KMS-11 (cell line): ENCODE data around the gene SERPINB10.

Experiments used
- H2AFZ ChIP-seq: fragments of 200-600 bp; sonication (generic); 2 replicates; pipeline ENCODE4 v1.6.1; 2016; ENCODE audit warnings: antibody characterized with exemption, mixed run types, low read depth
- H3K27ac ChIP-seq: fragments of 200-600 bp; sonication (generic); 2 replicates; pipeline ENCODE4 v1.6.1; 2016; ENCODE audit warnings: mild to moderate bottlenecking, mixed run types
- H3K27me3 ChIP-seq: fragments of 200-600 bp; sonication (generic); 2 replicates; pipeline ENCODE4 v1.6.1; 2017; ENCODE audit warnings: mild to moderate bottlenecking, low read depth, mixed run types, moderate library complexity; ENCODE audit not compliant: insufficient read depth
- H3K36me3 ChIP-seq: fragments of 200-600 bp; sonication (generic); 2 replicates; pipeline ENCODE4 v1.6.1; 2017; ENCODE audit warnings: mild to moderate bottlenecking, mixed run types; ENCODE audit not compliant: insufficient read depth
- H3K4me1 ChIP-seq: fragments of 200-600 bp; sonication (generic); 2 replicates; pipeline ENCODE4 v1.6.1; 2016; ENCODE audit warnings: mild to moderate bottlenecking, low read depth, mixed run types; ENCODE audit not compliant: poor library complexity, severe bottlenecking
- H3K4me2 ChIP-seq: fragments of 200-600 bp; sonication (generic); 2 replicates; pipeline ENCODE4 v1.7.0; 2016; ENCODE audit warnings: mild to moderate bottlenecking, mixed run types
- H3K4me3 ChIP-seq: fragments of 200-600 bp; sonication (generic); IDR thresholded peaks from 2 replicates; pipeline ENCODE4 v1.6.1; 2017; ENCODE audit warnings: low read depth, low read length, mixed read lengths; ENCODE audit not compliant: insufficient read depth
- H3K79me2 ChIP-seq: fragments of 200-600 bp; sonication (generic); 2 replicates; pipeline ENCODE4 v1.6.1; 2016; ENCODE audit warnings: low read depth, mixed run types; ENCODE audit not compliant: insufficient read depth
- H3K9ac ChIP-seq: fragments of 200-600 bp; sonication (generic); 2 replicates; pipeline ENCODE4 v1.6.1; 2016; ENCODE audit warnings: mild to moderate bottlenecking, mixed run types
- H4K20me1 ChIP-seq: fragments of 200-600 bp; sonication (generic); 2 replicates; pipeline ENCODE4 v1.6.1; 2016; ENCODE audit warnings: mild to moderate bottlenecking, mixed run types; ENCODE audit not compliant: insufficient read depth
- CTCF ChIP-seq: fragments of 200-600 bp; sonication (generic); conservative IDR thresholded peaks from 2 replicates; pipeline ENCODE4 v1.6.1; 2017; ENCODE audit warnings: low read depth, mild to moderate bottlenecking, antibody characterized with exemption, low read length, moderate library complexity, mixed read lengths

The SERPINB10 gene

GRCh38 chr18:63906056-63906455 is 1.7 kb upstream of the SERPINB10 start:
- no peaks in the 10 kb centered on the region for H3K79me2 ChIP-seq
- no peaks in the 10 kb centered on the region for H3K4me1 ChIP-seq
- H4K20me1 ChIP-seq = no peaks in the 10 kb centered on the region
- no peak overlapping the region for H3K9ac ChIP-seq
- no peaks in the 10 kb centered on the region for H3K27me3 ChIP-seq
- no peak overlapping the region for H2AFZ ChIP-seq
- no peak overlapping the region for H3K4me3 ChIP-seq
- no peak overlapping the region for H3K27ac ChIP-seq
- no peaks in the 10 kb centered on the region for H3K36me3 ChIP-seq
- no peak for TF ChIP-seq CTCF
- no peak overlapping the region for H3K4me2 ChIP-seq

- Histone ChIP-seq H3K4me2 (no peak overlapping the region), H4K20me1 (no peaks in the 10 kb centered on the region), H3K27me3 (no peaks in the 10 kb centered on the region), H3K27ac (no peak overlapping the region), H3K36me3 (no peaks in the 10 kb centered on the region), H3K4me1 (no peaks in the 10 kb centered on the region), H3K79me2 (no peaks in the 10 kb centered on the region), H3K4me3 (no peak overlapping the region), H2AFZ (no peak overlapping the region), H3K9ac (no peak overlapping the region)
- TF ChIP-seq CTCF = no peak
Measured at GRCh38 chr18:63908858-63909257, 1.1 kb downstream of the SERPINB10 start.

- Histone ChIP-seq H3K27ac (no peak overlapping the region), H3K4me2 (no peak overlapping the region), H4K20me1 (no peaks in the 10 kb centered on the region), H3K4me3 (no peak overlapping the region), H3K27me3 (no peaks in the 10 kb centered on the region), H3K36me3 (no peaks in the 10 kb centered on the region), H3K4me1 (no peaks in the 10 kb centered on the region), H3K9ac (no peak overlapping the region), H2AFZ (no peak overlapping the region), H3K79me2 (no peaks in the 10 kb centered on the region)
- no peak for TF ChIP-seq CTCF
Measured at GRCh38 chr18:63909870-63910269, 2.1 kb downstream of the SERPINB10 start.

- Histone ChIP-seq H3K79me2 (no peaks in the 10 kb centered on the region), H3K9ac (no peak overlapping the region), H4K20me1 (no peaks in the 10 kb centered on the region), H3K27ac (no peak overlapping the region), H3K36me3 (no peaks in the 10 kb centered on the region), H2AFZ (no peak overlapping the region), H3K27me3 (no peaks in the 10 kb centered on the region), H3K4me3 (no peak overlapping the region), H3K4me1 (no peaks in the 10 kb centered on the region), H3K4me2 (no peak overlapping the region)
- TF ChIP-seq CTCF = no peak
Measured at GRCh38 chr18:63917817-63918216, 10.1 kb downstream of the SERPINB10 start.
